Middle frontal gyrus (tissue), 1 donor: ENCODE results near the gene MLXIPL.
"Not testable (repeated sequence)": the region's sequence is repeated elsewhere in the genome, so short reads cannot be mapped to it uniquely, and the experiment has no call there.

Experiments used
- DNase-seq: peaks from one replicate; pipeline ENCODE4 v3.0.0-alpha.2; 2015; ENCODE audit warnings: low spot score; ENCODE audit errors: extremely low spot score

MLXIPL gene

DNA sequence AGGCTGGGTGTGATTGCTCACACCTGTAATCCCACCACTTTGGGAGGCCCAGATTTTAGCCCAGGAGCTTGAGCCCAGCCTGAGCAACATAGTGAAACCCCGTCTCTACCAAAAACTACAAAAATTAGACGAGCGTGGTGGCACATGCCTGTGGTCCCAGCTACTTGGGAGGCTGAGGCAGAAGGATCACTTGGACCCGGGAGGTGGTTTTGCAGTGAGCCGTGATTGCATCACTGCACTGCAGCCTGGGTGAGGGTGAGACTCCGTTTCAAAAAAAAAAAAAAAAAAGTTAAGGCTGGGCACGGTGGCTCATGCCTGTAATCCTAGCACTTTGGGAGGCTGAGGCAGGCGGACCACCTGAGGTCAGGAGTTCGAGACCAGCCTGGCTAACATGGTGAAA lies 43.3 kb downstream of the MLXIPL start:
- DNase-seq, result not testable (repeated sequence)

DNA sequence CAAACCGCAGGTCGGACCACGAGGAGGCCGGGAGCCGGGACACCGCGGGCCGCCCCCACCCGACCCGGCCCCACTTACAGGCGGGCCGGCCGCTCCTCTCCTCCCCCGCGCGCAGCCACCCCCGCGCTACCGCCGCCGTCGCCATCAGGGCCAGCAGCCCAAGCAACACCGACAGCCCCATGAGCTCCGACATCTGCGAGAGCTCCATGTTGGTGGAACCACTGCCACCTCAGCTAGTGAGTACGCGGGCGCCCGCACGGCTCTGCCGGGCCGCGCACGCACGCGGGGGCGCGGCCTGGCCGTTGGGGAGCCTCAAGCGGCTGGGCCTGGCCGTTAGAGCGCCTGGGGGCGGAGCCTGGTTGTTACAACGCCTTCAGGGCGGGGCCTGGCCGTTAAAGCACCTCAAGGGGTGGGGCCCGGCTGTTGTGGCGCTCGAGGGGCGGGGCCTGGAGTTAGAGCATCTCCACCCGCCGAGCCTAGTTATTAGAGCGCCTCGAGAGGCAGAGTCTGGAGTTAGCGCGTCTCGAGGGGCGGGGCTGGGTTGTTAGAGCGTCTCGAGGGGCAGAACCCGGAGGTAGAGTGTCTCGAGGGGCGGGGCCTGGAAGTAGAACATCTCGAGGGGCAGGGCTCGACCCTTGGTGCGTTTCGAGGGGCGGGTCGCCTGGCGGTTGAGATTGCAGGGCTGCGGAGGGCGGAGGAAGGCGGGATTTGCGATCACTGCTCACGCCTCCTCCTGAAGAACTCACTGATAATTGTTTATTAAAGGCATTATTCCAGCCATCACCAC lies 45.8 kb downstream of the MLXIPL start, which contains the start of gene TBL2:
Gene TBL2 (minus strand): TSS at position 238 of the 787 bp plus-strand sequence. CDS start 30 bp downstream, at position 208.
- peak; percentile 100 for DNase-seq

DNA sequence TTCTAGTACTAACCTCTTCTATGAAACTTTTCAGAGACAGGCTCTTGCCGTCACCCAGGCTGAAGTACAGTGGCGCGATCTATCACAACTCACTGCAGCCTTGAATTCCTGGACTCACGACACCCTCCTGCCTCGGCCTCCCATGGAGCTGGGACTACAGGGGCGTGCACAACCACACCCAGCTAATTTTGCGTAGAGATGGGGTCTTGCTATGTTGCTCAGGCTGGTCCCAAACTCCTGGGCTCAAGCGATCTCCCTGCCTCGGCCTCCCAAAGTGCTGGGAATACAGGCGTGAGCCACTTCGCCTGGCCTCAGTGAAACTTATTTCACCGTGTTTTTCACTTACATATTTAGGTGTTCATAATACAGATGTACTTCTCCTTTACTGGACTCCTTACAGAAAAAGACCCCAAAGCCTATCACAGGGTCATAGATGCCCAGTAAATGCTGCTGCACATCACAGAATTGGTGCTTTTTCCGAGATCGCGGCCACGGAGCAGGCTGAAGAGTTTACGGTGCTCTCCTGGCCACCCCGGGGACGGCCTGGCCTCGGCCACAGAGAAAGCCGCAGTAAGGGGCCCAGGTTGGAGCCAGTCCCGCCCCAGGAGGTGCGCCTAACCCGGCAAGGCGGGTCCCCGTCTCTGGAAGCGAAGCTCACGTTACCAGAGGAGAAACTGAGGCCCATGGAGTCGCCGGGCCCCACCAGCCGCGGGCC lies 46.5 kb downstream of the MLXIPL start:
- DNase-seq, result no peak

DNA sequence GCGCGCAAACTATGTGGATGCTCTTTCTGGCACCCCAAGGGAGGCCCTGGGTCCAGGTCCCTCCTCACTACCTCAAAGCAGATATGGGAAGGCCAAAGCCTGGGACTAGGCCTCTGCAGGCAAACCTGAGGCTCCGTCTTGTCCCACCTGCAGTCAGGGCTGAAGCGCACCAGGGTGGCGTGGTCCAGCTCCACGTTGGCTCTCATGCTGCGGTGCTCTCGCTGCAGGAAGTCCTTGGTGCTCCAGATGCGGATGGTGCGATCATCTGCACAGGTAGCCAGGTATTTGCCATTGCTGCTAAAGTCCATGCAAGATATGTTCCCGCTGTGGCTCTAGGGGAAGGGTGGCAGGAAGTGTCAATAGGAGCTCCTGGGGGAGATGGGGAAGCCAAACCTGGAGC lies 50.5 kb downstream of the MLXIPL start:
- DNase-seq, result no peak

DNA sequence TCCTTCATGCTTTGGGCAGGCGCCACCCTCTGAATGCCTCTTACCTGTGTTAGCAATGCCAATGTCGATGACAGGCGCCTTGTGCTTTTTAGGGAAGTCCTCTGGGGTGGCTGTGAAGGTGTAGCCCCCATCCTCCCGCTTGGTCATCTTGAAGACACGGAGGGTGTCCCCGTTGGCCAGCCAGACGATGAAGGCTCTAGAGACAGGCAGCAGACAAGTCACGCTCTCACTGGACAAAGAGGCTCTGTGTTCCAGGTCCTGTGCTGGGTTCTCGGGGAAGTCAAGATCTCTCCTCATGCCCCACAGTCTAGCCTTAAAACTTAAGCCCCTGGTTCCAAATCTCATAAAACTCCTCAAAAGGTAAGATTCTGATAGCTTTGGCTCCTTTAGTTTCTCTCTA lies 51.0 kb downstream of the MLXIPL start:
- DNase-seq, result no peak

DNA sequence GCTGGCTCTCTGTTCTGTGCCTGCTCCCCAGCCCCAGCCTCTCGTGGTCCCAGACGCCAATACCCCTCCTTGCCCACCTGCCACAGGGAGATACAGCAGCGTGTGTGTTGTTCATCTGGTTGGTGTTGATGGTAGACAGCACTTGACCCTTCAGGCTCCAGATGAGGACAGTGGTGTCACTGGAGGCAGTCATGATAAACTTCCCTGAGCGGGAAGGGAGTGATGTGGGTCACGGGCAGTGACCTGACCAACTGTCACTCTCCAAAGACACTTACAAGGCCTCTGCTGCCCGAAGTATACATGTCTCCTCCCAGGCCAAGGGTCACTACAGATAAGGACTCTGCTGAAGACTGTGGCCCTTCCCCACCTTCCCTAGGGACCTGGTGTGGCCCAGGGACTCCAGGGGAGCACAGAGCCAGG lies 51.5 kb downstream of the MLXIPL start:
- no peak for DNase-seq

DNA sequence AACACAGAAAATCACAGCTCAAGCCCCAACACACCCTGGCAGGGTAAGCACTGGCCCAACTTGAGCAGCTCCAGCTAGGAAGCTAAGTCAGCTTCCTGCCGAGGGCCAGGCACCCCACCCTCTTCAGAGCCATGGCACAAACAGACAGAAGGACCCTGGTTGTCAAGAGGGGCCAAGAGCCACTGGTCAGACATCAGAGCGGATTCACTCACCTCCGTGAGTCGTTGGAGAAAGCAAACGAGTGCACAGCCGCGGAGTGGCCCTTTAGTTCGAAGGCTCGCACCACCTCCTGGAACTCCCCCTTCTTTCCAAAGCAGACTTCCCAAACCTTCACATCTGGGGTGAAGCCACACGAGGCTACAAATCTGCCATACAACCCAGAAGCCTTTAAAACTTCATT lies 53.3 kb downstream of the MLXIPL start:
- no peak for DNase-seq

DNA sequence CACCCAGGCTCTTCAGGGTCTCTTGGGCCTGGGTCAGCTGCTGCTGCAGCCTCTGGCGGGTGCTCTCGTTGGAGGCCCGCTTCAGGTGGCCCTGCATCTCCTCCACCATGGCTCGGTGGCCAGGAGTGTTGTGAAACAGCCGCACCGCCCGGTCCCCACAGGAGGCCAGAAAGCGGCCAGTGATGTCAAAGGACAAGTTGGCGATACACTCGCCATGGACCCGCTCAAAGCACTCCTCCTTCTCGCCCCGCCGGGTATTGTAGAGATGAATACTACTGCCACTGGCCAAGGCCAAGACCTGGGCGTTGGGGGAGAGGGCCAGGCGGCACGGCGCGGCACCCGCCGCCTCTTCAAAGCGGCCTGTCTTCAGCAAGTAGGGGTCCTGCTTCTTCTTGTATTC lies 53.8 kb downstream of the MLXIPL start:
- no peak for DNase-seq

DNA sequence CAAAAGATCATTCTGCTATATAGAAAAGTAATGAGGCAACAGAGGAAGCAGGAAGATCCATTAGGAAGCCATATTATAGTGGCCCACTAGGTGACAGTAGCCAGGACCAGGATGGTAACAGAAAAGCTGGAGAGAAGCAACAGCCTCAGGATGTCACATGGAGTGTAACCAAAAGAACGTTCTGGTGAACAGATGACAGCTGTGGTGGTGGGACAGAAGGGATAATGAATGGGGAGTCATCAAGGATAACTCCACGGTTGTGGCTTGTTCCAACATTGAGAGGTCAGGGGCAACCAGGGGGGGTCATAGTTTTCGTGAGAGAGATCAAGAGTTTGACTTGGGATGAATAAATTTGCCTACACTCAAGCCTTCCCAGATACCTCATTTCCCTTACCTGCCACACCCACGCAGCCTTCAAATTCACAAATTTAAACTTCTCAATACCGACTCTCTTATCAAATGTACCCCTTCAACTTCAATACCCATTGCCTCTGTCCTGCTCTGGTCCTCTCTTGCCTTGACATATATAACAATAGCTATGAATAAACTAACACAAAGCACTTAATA lies 55.2 kb downstream of the MLXIPL start:
- DNase-seq, result no peak

DNA sequence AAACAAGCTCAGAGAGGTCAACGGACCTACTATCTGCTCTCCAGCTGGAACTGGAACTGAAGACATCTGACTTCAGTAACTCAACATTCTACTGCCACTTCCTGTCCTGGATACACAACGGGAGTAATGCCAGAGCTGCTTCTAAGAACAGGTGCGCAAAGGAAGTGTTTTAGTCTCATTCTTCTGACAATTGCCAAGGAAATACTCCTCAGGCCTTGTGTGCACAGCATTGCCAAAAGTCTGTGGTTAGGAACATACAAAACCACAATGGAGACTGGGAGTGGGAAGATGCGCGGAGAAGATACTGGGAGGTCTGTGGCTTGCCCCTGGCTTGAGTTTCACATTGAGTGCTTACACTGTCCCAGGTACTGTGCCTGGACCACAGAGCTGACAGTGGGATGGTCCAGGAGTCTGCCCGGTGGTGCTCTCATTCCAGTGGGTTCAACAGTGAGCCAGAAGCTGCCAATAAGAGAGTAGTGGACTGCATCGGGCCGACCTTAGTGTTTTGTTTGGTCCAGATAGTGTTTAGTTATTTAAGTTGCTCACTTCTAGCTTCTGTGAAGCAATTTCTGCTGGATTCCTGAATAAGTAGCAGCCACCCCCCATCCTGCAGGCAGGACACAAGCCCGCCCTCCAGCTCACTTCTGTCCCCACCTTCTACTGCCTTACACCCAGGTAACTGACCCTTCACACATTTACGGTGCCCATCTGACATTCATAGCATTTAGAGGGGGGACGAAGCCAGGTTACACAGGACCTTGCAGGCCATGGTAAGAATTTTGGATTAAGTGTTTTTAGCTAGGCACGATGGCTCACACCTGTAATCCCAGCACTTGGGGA lies 56.3 kb downstream of the MLXIPL start:
- DNase-seq, result no peak

DNA sequence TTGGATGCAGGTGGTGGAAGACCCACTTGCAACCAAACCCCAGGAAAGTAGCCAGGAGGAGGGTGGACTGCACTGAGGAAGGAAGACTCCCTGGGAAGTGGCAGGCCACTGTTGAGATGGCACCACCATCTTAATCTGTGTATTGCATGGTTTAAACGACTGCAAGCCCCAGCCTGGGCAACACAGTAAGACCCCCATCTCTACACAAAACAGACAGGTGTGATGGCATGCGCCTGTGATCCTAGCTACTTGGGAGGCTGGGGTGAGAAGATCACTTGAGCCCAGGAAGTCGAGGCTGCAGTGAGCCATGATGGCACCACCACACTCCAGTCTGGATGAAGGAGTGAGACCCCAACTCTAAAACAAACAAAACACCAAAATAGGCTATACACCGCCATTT lies 57.2 kb downstream of the MLXIPL start:
- DNase-seq, result no peak

DNA sequence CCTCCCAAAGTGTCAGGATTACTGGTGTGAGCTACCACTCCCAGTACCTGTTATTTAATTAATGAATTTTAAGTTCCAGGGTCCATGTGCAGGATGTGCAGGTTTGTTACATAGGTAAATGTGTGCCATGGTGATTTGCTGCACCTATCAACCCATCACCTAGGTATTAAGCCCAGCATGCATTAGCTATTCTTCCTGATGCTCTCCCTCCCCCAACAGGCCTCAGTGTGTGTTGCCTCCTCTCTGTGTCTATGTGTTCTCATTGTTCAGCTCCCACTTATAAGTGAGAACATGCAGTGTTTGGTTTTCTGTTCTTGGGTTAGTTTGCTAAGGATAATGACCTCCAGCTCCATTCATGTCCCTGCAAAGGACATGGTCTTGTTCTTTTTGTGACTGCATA lies 57.9 kb downstream of the MLXIPL start:
- DNase-seq, result not testable (repeated sequence)

DNA sequence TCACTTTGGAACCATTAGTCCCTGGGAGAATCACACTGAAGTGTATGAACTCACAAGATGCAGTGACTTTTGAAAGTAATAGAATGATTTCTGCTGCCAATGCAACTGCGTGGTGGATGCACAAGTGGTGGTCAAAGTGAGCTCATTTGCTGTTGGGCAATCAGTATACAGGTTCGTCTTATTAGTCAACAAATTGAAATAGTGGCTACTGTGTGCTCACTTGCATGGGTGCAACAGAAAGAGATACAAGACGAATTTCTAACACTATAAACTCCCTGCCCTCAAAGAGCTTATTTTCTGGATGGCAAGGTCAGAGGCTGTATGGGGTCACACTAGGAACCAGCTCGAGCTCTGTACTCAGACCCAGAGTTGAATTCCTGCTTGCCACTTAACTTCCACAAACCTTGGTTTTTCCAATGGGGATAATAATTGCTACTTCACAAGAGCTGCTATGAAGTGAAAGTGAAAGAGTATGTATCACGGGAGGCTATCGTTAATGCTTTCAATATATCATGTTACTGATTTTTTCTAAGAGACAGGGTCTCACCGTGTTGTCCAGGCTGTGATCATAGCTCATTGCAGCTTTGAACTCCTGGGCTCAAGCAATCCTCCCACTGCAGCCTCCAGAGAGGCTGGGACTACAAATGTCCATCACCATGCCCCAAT lies 58.5 kb downstream of the MLXIPL start:
- no peak for DNase-seq

DNA sequence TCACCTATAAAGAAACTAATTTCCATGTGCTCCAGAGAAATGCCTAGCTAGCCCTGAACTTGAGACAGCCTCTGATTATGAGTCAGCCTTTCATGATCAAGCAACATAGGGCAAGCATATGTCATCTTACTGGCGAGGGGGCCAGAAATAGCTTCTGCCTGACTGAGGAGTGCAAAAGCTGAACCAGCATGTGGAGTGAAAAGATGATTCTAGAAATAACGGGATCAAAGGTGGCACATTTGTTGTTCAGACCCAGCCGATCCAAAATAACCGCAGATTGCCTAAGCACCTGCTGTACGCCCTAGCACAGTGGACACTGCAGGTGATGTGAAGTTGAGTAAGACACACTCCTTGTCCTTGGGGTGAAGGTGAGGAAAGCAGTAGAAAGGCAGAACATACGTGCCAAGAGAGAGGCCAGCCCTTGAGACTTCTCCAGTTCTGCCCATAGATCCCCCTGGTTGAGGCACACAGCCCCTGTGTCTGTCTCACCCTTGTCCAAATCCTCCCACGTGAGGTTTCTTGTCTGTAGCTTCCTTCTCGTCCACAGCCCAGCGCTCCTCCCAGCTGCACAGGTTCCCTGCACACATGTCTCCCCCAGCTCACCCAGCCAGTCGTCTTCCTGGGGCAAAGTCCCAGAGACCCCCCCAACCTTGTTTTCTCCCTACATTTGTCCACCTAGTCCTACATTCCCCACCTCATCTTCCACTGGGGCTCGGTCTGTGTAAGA lies 64.0 kb downstream of the MLXIPL start:
- DNase-seq, result no peak

DNA sequence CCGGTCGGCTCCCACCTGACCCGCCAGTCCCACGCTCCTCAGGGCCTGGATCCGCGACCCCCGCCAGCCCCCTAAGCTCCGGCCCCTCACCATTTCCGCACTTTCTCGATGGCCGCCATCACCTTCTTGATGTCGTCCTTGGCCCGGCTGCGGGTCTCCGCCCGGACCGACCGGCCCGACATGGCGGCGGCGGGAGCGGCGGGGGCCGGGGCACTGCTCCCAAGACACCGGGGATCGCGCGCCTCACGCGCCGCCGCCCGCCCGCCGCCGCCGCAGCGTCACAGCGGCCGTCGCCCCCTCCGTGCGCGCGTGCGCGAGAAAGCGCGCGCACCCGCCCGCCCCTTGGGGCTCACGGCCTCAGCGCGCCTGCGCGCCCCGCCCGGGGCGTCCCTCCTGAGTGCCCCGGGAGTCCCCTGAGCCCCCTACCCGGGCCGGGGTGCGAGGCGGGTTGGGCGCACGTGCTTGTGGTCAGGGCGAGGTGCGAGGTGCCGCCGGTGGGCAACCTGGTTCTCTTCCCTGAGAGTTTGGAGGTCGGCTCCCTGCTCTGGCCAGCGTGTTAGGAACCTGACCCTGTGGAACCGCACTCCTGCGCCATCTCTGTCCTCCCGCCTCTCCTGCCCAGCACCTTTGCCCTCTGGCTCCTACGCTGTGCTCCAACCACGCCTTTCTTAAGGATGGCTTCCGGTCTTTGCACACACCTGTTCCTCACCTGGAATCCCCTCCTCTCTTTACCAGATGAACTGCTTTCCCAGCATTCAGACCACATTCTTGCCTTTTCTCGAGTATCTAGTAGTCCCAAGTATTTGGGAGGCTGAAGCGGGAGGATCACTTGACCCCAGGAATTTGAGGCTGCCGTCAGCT lies 66.7 kb downstream of the MLXIPL start, which contains the start of gene BCL7B:
Gene BCL7B (minus strand): TSS at position 294 of the 861 bp plus-strand sequence. CDS start 112 bp downstream, at position 182.
- peak; percentile 53 for DNase-seq

DNA sequence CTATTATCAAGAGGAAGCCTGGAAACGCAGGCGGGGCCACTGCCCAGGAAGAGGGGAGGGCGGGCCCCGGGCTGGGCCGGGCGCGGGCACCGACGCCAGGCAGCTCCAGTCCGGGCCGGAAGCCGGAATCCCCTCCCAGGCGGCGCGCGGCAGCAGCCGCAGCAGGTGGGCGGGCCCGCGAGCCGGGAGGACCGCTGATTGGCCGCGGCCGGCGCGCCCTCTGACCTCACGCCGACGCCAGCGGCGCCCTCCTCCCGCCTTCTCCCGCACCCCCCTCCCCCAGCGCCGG lies 67.3 kb downstream of the MLXIPL start:
- DNase-seq, result peak; percentile 87

DNA sequence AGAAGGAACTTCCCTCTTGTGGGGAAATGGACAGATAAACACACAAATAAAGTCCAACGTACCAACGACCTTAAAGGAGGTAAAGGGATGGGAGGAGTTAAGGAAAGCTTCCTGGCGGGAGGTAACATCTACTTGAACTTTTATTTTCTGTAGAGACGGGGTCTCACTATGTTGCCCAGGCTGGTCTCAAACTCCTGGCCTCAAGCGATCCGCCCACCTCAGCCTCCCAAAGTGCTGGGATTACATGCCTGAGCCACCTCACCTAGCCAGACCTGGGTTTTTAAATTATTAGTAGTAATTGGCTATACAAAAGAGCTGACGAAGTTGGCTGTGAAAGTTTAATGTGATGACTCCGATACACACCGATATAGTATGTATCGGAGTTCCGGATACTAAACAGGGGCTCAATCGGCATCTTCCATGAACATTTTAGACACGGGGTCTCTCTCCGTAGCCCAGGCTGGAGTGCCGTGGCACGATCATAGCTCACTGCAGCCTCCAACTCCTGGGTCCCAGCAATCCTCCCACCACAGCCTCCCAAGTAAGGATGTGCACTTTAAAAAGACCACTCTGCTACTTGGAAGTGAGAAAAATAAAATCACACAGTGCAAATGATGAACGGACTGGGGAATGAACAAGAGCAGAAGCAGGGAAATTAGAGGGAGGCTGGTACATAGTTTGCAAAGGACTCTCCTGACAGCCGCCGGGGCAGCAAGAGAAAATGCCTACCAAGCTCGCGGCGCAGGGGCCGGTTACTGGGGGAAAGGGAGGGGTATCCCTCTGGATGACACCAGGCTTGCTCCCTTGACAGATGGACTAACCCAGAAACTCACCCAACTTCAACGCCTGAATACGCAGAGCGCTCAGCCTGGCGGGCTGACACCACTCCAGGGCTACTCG lies 67.9 kb downstream of the MLXIPL start:
- no peak for DNase-seq

DNA sequence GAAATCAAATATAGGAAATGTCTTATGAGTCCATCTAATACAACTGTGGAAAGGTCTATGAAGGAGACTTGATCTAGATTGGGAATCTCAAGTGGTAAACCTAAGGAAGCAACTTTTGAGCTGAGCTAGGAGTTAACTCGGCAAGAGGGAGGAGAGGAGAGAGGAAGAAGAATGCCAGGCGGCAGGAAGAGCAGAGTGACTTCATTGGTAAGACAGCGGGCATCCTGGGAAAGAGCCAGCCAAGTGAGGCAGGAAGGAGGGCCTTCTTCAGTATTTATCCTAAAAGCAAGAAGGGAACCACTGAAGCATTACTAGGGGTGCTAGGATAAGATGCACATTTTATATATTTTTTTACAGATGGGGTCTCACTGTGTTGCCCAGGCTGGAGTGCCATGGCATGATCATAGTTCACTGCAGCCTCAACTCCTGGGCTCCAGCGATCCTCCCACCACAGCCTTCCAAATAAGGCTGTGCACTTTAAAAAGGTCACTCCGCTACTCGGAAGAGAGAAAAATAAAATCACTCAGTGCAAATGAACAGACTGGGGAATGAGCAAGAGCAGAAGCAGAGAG lies 68.8 kb downstream of the MLXIPL start:
- DNase-seq, result no peak
